SKM-1 treated with dmso at 0.1 percent for 144 hours (cell line): ENCODE measurements around the gene RABEPK.
"Not testable (repeated sequence)": the region's sequence is repeated elsewhere in the genome, so short reads cannot be mapped to it uniquely, and the experiment has no call there.

Source experiments
- DNase-seq: peaks from one replicate; lab custom pipeline; 2025; ENCODE audit not compliant: unreplicated experiment; lab: John Stamatoyannopoulos, UW

Gene RABEPK

GRCh38 chr9:125190361-125190801, 10.0 kb upstream of the RABEPK start:
- no peak for DNase-seq

GRCh38 chr9:125194466-125194865, 5.9 kb upstream of the RABEPK start:
- DNase-seq = not testable (repeated sequence)

- not testable (repeated sequence) for DNase-seq
Observed at GRCh38 chr9:125195591-125195990, 4.8 kb upstream of the RABEPK start.

GRCh38 chr9:125202846-125203618, 2.7 kb downstream of the RABEPK start:
- DNase-seq = no peak

- DNase-seq = no peak
Observed at GRCh38 chr9:125204477-125204876, 4.1 kb downstream of the RABEPK start.

- DNase-seq = no peak
Observed at GRCh38 chr9:125214186-125214585, 13.8 kb downstream of the RABEPK start.

- no peak for DNase-seq
Observed at GRCh38 chr9:125218621-125219020, 18.3 kb downstream of the RABEPK start.

- DNase-seq = not testable (repeated sequence)
Observed at GRCh38 chr9:125224858-125225257, 24.5 kb downstream of the RABEPK start.

GRCh38 chr9:125227761-125228160, 27.4 kb downstream of the RABEPK start:
- no peak for DNase-seq

GRCh38 chr9:125233678-125234077, 33.3 kb downstream of the RABEPK start:
- DNase-seq = no peak

- DNase-seq = not testable (repeated sequence)
Observed at GRCh38 chr9:125234099-125234498, 33.8 kb downstream of the RABEPK start.

- no peak for DNase-seq
Observed at GRCh38 chr9:125235804-125236519, 35.6 kb downstream of the RABEPK start.

GRCh38 chr9:125236520-125237159, 36.3 kb downstream of the RABEPK start:
- DNase-seq = not testable (repeated sequence)

GRCh38 chr9:125238127-125238914, 38.0 kb downstream of the RABEPK start:
- DNase-seq = no peak

- DNase-seq = no peak
Observed at GRCh38 chr9:125238915-125239446, 38.6 kb downstream of the RABEPK start.

GRCh38 chr9:125239631-125240597, 39.6 kb downstream of the RABEPK start:
- no peak for DNase-seq

GRCh38 chr9:125240649-125240999, 40.3 kb downstream of the RABEPK start:
- DNase-seq = no peak

GRCh38 chr9:125241000-125241862, 40.9 kb downstream of the RABEPK start, which contains the start of gene HSPA5:
HSPA5 (minus strand) TSS chr9:125241343; CDS start chr9:125241126, 217 bp downstream.
- DNase-seq = peak; percentile 97
